ENCODE data around the gene NPC2.

DNA sequence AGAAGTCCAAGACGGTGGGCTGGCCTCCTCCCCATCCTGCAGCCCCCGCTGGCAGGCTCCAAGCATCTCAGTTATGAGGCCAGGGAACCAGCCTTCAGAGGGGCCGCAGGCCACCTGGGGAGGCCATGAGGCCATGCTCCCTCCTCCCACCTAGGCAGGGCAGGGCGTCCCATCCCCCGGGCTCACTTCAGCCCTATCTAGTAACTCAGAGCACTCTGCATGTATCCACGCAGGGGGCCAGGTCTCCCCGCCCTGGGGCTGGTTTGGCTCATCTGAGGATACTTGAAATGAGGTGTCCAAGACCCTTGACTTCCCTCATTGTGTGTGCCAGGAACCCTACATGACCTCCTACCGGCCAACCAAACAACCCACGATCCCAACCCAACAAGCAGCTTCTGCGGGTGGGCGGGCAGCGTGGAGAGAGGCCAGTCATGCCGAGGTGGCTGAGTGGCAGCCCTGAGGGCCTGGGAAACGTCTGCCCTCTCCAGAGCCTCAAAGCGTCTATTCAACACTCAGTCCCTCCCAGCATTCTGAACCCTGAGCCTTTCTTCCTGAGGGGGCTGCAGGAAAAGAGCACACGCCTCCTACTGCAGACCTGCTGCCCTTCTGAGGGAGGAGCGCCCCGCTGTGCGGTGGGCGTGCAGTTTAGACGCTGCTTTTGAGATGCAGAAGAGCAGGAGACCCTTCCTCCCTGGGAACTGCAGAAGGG is 17.3 kb upstream of the NPC2 start:
- TF ChIP-seq, protein P1, sequence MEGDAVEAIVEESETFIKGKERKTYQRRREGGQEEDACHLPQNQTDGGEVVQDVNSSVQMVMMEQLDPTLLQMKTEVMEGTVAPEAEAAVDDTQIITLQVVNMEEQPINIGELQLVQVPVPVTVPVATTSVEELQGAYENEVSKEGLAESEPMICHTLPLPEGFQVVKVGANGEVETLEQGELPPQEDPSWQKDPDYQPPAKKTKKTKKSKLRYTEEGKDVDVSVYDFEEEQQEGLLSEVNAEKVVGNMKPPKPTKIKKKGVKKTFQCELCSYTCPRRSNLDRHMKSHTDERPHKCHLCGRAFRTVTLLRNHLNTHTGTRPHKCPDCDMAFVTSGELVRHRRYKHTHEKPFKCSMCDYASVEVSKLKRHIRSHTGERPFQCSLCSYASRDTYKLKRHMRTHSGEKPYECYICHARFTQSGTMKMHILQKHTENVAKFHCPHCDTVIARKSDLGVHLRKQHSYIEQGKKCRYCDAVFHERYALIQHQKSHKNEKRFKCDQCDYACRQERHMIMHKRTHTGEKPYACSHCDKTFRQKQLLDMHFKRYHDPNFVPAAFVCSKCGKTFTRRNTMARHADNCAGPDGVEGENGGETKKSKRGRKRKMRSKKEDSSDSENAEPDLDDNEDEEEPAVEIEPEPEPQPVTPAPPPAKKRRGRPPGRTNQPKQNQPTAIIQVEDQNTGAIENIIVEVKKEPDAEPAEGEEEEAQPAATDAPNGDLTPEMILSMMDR (IDR thresholded peaks at IDR 0.05): no peak
- TF ChIP-seq CBX2 (IDR thresholded peaks at IDR 0.05; ENCODE audit: borderline replicate concordance, low read depth): no peak
- TF ChIP-seq ZFP36 (IDR thresholded peaks at IDR 0.05; ENCODE audit: borderline replicate concordance, partially characterized antibody): no peak
- TF ChIP-seq, protein P2, sequence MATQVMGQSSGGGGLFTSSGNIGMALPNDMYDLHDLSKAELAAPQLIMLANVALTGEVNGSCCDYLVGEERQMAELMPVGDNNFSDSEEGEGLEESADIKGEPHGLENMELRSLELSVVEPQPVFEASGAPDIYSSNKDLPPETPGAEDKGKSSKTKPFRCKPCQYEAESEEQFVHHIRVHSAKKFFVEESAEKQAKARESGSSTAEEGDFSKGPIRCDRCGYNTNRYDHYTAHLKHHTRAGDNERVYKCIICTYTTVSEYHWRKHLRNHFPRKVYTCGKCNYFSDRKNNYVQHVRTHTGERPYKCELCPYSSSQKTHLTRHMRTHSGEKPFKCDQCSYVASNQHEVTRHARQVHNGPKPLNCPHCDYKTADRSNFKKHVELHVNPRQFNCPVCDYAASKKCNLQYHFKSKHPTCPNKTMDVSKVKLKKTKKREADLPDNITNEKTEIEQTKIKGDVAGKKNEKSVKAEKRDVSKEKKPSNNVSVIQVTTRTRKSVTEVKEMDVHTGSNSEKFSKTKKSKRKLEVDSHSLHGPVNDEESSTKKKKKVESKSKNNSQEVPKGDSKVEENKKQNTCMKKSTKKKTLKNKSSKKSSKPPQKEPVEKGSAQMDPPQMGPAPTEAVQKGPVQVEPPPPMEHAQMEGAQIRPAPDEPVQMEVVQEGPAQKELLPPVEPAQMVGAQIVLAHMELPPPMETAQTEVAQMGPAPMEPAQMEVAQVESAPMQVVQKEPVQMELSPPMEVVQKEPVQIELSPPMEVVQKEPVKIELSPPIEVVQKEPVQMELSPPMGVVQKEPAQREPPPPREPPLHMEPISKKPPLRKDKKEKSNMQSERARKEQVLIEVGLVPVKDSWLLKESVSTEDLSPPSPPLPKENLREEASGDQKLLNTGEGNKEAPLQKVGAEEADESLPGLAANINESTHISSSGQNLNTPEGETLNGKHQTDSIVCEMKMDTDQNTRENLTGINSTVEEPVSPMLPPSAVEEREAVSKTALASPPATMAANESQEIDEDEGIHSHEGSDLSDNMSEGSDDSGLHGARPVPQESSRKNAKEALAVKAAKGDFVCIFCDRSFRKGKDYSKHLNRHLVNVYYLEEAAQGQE (IDR thresholded peaks at IDR 0.05): no peak
- no peak for TF ChIP-seq MAZ (IDR thresholded peaks at IDR 0.05; ENCODE audit: borderline replicate concordance, low read depth, low read length)
- TF ChIP-seq, protein P3, sequence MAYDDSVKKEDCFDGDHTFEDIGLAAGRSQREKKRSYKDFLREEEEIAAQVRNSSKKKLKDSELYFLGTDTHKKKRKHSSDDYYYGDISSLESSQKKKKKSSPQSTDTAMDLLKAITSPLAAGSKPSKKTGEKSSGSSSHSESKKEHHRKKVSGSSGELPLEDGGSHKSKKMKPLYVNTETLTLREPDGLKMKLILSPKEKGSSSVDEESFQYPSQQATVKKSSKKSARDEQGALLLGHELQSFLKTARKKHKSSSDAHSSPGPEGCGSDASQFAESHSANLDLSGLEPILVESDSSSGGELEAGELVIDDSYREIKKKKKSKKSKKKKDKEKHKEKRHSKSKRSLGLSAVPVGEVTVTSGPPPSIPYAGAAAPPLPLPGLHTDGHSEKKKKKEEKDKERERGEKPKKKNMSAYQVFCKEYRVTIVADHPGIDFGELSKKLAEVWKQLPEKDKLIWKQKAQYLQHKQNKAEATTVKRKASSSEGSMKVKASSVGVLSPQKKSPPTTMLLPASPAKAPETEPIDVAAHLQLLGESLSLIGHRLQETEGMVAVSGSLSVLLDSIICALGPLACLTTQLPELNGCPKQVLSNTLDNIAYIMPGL (CRISPR knock-in tag; IDR thresholded peaks at IDR 0.05; ENCODE audit: borderline replicate concordance): no peak
- TF ChIP-seq POLR2A (IDR thresholded peaks at IDR 0.05; ENCODE audit: low read length): no peak
- no peak for TF ChIP-seq MYC (IDR thresholded peaks at IDR 0.05; ENCODE audit: borderline replicate concordance, low read length)
- TF ChIP-seq POLR2AphosphoS2 (conservative IDR thresholded peaks at IDR 0.05; ENCODE audit: low read length): no peak
- TF ChIP-seq JUN (IDR thresholded peaks at IDR 0.05): no peak
- TF ChIP-seq, protein P4, sequence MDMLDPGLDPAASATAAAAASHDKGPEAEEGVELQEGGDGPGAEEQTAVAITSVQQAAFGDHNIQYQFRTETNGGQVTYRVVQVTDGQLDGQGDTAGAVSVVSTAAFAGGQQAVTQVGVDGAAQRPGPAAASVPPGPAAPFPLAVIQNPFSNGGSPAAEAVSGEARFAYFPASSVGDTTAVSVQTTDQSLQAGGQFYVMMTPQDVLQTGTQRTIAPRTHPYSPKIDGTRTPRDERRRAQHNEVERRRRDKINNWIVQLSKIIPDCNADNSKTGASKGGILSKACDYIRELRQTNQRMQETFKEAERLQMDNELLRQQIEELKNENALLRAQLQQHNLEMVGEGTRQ (IDR thresholded peaks at IDR 0.05): no peak

All from A549 (cell line).